ENCODE measurements around the gene GPD1L.
"Not testable (repeated sequence)": the region's sequence is repeated elsewhere in the genome, so short reads cannot be mapped to it uniquely, and the experiment has no call there.

GPD1L gene

GRCh38 chr3:32186097-32186496 is 79.7 kb downstream of the GPD1L start:
- no peak for DNase-seq

GRCh38 chr3:32186876-32187275 is 80.5 kb downstream of the GPD1L start:
- DNase-seq, result no peak

- DNase-seq, result no peak
These were observed 83.3 kb downstream of the GPD1L start for GRCh38 chr3:32189693-32190092.

GRCh38 chr3:32190556-32190955 is 84.1 kb downstream of the GPD1L start:
- DNase-seq, result not testable (repeated sequence)

- DNase-seq, result no peak
These were observed 86.7 kb downstream of the GPD1L start for GRCh38 chr3:32193101-32193500.

GRCh38 chr3:32194653-32195052 is 88.2 kb downstream of the GPD1L start:
- DNase-seq, result no peak

GRCh38 chr3:32195995-32196540 is 89.6 kb downstream of the GPD1L start:
- DNase-seq, result no peak

- no peak for DNase-seq
These were observed 91.6 kb downstream of the GPD1L start for GRCh38 chr3:32197991-32198390.

- DNase-seq, result no peak
These were observed 92.3 kb downstream of the GPD1L start for GRCh38 chr3:32198714-32199113.

GRCh38 chr3:32200490-32200889 is 94.1 kb downstream of the GPD1L start:
- no peak for DNase-seq

GRCh38 chr3:32200992-32201758 is 94.8 kb downstream of the GPD1L start:
- no peak for DNase-seq

GRCh38 chr3:32202496-32202895 is 96.1 kb downstream of the GPD1L start:
- DNase-seq, result no peak

GRCh38 chr3:32203854-32204253 is 97.4 kb downstream of the GPD1L start:
- no peak for DNase-seq

GRCh38 chr3:32208447-32208846 is 102.0 kb downstream of the GPD1L start:
- DNase-seq, result no peak

- DNase-seq, result no peak
These were observed 108.8 kb downstream of the GPD1L start for GRCh38 chr3:32215185-32215584.

- DNase-seq, result no peak
These were observed 109.9 kb downstream of the GPD1L start for GRCh38 chr3:32216172-32216783.

- no peak for DNase-seq
These were observed 110.9 kb downstream of the GPD1L start for GRCh38 chr3:32217339-32217738.

All from kidney glomerular epithelial cell (primary cell).